RPMI7951 (cell line): Measurements from ENCODE around the gene TDRD6. TPM values are rescaled to one million over a fixed set of nuclear protein-coding genes. Genes with fewer than 3 reads are reported as not detected.
A peak's percentile ranks its signal among the peaks of the same experiment; 100 is the strongest.

Experiments
- DNase-seq: peaks from one replicate; pipeline ENCODE4 v3.0.0-alpha.2; 2012; ENCODE audit warnings: low read depth
- total RNA-seq: library from RNA; depleted of rRNA; stranded (reverse); fragments of >200 nt; shearing (Covaris generic); gene quantifications from 2 replicates; pipeline ENCODE4 v1.2.3, GENCODE V29; 2014

TDRD6 gene
- total RNA-seq, 1 experiment from 2014 or later, result not detected

GRCh38 chr6:46688117-46688965 lies 656 bp downstream of the TDRD6 start:
- DNase-seq, result no peak

DNA sequence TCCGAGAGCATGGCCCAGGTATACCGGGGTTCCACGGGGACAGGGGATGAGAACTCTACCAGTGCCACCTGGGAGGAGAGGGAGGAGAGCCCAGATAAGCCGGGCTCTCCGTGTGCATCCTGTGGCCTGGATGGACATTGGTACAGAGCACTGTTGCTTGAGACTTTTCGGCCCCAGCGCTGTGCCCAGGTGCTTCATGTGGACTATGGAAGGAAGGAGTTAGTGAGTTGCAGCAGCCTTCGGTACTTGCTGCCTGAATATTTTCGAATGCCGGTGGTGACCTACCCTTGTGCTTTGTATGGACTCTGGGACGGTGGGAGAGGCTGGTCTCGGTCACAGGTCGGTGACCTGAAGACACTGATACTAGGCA lies 1.3 kb downstream of the TDRD6 start:
- DNase-seq, result no peak

- no peak for DNase-seq
Measured at GRCh38 chr6:46689657-46690056, 2.0 kb downstream of the TDRD6 start.

DNA sequence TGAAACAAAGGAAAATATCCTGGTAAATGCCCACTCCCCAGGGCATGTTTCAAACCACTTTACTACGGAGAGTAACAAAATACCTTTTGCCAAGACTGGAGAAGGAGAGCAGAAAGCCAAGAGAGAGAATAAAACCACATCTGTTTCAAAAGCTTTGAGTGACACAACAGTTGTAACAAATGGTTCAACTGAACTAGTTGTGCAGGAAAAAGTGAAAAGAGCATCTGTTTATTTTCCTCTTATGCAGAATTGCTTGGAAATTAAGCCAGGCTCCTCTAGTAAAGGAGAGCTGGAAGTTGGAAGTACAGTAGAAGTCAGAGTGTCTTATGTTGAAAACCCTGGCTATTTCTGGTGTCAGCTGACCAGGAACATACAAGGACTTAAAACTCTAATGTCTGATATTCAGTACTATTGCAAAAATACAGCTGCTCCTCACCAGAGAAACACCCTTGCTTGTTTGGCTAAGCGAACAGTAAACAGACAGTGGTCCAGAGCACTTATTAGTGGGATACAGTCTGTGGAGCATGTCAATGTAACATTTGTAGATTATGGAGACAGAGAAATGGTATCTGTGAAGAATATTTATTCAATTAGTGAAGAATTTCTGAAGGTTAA lies 2.6 kb downstream of the TDRD6 start:
- no peak for DNase-seq

DNA sequence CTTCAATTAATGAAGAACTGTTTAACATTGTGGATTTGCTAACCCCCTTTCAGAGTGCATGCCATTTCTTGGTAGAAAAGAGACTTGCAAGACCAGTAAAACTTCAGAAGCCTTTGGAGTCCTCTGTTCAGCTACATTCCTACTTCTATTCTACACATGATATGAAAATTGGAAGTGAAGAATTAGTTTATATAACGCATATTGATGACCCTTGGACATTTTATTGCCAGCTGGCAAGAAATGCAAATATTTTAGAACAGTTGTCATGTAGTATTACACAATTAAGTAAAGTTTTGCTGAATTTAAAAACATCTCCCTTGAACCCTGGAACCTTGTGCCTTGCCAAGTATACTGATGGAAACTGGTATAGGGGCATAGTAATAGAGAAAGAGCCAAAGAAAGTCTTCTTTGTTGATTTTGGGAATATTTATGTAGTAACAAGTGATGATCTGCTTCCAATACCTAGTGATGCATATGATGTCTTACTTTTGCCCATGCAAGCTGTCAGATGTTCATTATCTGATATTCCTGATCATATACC lies 3.3 kb downstream of the TDRD6 start:
- DNase-seq, result no peak

GRCh38 chr6:46699970-46700369 lies 12.3 kb downstream of the TDRD6 start:
- no peak for DNase-seq

- DNase-seq, result peak; percentile 65
Measured at GRCh38 chr6:46704562-46704961, 16.9 kb downstream of the TDRD6 start.

- peak; percentile 12 for DNase-seq
Measured at GRCh38 chr6:46706464-46706863, 18.8 kb downstream of the TDRD6 start.

DNA sequence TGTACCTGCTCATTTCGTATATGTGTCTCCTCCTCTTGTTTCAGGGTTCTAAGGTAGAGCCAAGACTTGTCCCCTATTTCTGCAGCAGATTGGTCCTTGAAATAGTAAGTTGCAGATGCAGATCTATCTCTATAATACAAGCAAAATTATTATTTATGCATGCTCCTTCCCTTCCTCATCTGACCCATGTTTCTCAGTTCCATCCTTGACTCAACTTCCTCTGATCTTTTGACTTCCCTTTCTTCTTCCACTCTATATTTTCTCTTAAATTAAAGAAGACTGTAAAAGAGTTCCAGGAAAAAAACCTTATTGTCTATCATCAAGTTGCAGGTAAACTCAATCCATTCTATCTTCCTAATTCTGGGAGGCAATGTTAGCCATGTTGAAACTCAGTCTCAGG lies 23.8 kb downstream of the TDRD6 start:
- DNase-seq, result no peak

DNA sequence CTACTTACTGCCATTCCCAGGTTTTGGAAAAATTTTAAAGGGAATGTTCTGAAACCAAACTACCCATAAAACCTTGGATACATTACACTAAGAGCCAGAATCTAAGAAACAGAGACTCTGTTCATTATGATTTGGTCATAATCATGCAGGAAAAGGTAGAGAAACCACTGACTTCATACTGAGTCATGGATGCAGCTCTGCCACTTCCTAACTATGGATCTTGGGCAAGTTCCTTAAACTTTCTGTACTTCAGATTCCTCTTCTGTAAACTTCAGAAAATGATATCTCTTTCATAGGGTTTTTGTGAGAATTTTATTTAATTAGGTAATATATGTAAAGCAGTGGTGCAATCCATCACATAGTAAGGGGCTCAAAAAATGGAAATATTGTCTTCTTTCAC lies 27.5 kb downstream of the TDRD6 start:
- DNase-seq, result peak; percentile 38

- DNase-seq, result peak; percentile 89
Measured at GRCh38 chr6:46719099-46719498, 31.4 kb downstream of the TDRD6 start.

DNA sequence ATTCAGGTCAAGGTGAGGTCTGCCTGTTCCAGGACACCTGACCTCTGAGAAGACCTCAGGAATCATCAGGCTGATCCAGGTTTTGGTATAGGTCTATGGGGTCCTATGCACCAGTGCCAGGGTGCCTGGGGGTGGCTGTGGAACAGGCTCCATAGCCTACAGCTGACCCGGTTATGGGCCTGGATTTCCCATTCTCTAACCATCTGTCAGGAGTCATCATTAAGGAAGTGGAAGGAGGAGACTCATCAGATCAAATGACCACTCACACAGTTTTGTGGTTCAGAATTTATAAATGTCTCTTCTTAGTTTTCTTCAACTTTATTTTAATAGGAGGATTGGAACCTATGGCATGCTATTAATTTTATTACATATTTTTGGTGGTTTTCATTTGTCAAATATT lies 32.7 kb downstream of the TDRD6 start:
- DNase-seq, result no peak

GRCh38 chr6:46729787-46730326 lies 42.2 kb downstream of the TDRD6 start:
- no peak for DNase-seq

GRCh38 chr6:46730921-46731461 lies 43.3 kb downstream of the TDRD6 start:
- no peak for DNase-seq

- no peak for DNase-seq
Measured at GRCh38 chr6:46733341-46733801, 45.7 kb downstream of the TDRD6 start.

- peak; percentile 40 for DNase-seq
Measured at GRCh38 chr6:46734867-46735719, 47.4 kb downstream of the TDRD6 start, which contains the start of gene PLA2G7. Gene PLA2G7, minus strand, starts transcription at chr6:46735375. Its CDS starts 12,484 bp downstream, at chr6:46722891.

- DNase-seq, result no peak
Measured at GRCh38 chr6:46735720-46736031, 48.0 kb downstream of the TDRD6 start.

GRCh38 chr6:46736906-46737305 lies 49.2 kb downstream of the TDRD6 start:
- DNase-seq, result no peak

GRCh38 chr6:46741482-46741881 lies 53.8 kb downstream of the TDRD6 start:
- no peak for DNase-seq

DNA sequence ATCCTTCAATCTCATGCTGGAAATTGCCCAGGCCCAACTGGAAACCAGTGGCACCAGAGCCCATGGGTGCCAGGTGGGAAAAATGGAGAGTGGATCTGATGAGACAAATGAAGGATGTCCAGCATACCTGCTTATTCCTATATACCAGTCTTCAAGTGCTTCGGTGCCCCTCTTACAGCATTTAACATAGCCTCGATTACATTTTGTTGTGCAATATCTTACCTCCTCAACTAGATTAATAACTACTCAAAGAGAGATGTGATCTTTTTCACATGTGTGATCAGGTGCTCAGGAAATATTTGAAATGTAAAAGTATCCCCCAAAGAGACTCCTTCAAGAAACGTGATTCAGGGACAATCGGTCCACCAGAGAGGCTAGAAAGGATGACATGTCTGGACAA lies 54.2 kb downstream of the TDRD6 start:
- DNase-seq, result no peak

DNA sequence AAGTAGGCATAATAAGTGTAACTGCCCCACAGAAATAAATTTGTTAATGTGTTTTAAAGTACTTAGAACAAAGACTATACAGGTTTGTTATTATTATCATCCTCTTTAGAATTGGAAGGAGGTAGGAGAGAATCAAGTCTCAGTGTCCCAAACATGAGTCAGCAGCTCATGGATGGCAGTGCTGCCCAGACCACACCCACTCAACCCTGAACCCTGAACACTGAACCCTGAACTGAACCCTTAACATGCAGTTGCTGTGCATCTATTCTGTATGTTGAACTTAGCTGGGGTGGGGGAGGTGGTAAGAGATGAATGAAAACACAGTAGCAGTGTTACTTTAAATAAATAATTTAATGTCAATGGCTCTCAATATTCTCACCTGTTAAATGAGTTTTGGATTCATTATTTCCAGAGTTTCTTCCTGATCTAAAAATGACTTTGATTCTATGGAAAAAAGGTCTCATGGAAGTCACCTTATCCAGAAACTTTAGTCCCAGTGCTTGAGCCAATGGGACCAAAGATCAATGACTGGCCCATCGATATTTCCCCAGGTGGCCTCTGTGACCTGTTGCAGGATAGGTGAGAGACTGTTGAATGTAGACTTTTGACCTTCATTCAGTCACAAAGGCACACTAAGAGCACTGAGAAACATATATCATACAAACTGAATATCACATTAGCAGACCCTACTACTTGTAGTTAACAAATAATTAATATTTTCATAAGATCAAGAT lies 55.9 kb downstream of the TDRD6 start:
- DNase-seq, result no peak
